Activated T-helper 1 cell treated with anti-CD3 and anti-CD28 coated beads, Interleukin-12 subunit alpha, Interleukin-12 subunit beta, Interleukin-2, Interleukin-4 antibody, amounts not matched to agents 30 ng/mL and 10 ng/mL and 1 ng/mL, durations not matched to agents 14 hours and 24 hours and 36 hours (primary cell): ENCODE results near the gene U2AF2. TPM values are rescaled to one million over a fixed set of nuclear protein-coding genes. Genes with fewer than 3 reads are reported as not detected.

Source experiments
- DNase-seq: peaks from one replicate; pipeline ENCODE4 v3.0.0; 2021; ENCODE audit warnings: low spot score
- H3K27ac Mint-ChIP-seq: one replicate; pipeline ENCODE4 v1.8.0; 2021; ENCODE audit warnings: mild to moderate bottlenecking, mixed read lengths
- H3K27me3 Mint-ChIP-seq: one replicate; pipeline ENCODE4 v1.8.0; 2022; ENCODE audit warnings: mild to moderate bottlenecking, moderate library complexity, mixed read lengths; ENCODE audit not compliant: insufficient read depth
- H3K36me3 Mint-ChIP-seq: one replicate; pipeline ENCODE4 v1.8.0; 2021; ENCODE audit warnings: low read depth, mixed read lengths
- H3K4me1 Mint-ChIP-seq: one replicate; pipeline ENCODE4 v1.8.0; 2021; ENCODE audit warnings: low read depth, mixed read lengths
- H3K4me3 Mint-ChIP-seq: one replicate; pipeline ENCODE4 v1.8.0; 2021; ENCODE audit warnings: mild to moderate bottlenecking, moderate library complexity, mixed read lengths
- H3K9me3 Mint-ChIP-seq: one replicate; pipeline ENCODE4 v1.8.0; 2021; ENCODE audit warnings: mixed read lengths
- intact Hi-C: fragments of 100-400 bp; cut with micrococcal nuclease; formaldehyde crosslinking; loops from one replicate; pipeline ENCODE4 v1.15.1; 2024
- total RNA-seq: library from RNA; stranded (reverse); gene quantifications from 2 replicates; pipeline ENCODE4 v1.2.3, GENCODE V29; 2022

U2AF2 gene
- total RNA-seq, 1 donor from 2014 or later, result 384 TPM

DNA sequence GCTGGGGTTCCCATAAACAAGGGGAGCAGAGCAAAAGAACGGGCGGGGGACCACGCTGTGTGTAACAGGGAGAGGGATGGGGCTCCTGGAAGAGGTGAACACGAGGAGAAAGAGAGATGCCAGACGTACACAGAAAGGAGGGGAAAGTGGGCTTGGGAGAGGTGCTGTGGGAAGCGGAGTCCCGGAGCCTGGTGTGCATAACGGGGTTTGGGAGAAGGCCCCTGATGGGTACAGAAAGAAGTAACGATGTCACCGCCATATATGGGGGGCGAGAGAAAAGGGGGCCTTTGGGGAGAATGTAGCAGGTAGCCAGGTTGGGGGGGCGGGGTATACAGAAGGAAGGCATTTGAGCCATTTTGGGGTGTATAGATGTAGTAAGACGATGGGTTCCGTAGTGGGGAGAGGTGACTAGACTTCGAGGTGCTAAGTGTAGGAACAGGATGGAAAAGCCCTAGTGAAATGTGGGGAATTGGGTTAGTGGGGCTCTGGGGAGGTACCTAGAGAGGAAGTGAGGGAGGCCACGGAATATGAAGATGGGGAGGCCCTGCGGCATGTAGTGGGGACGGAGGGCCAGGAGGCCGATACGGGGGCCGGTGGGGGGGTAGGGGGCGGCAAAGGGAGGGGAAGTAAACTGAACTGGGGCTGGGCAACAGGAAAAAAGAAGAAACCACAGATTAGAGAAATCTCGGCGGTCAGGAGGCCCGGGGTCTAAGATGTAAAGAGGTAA is 13.2 kb upstream of the U2AF2 start:
- intact Hi-C loops, result loop anchor here (2.0 to 10.0 kb wide), 6 partner anchors 15 to 1177 kb away; partner anchors contain the start of genes KMT5C, LENG9, PPP6R1 and UBE2S
- Mint-ChIP-seq H3K4me1 (peaks cover 49% of the 10 kb centered on the region), H3K36me3 (peaks cover 34% of the 10 kb centered on the region), H3K27me3 (no peaks in the 10 kb centered on the region), H3K27ac (peak overlapping the region; percentile 99), H3K9me3 (no peaks in the 10 kb centered on the region), H3K4me3 (peak overlapping the region; percentile 100)
- no peak for DNase-seq

DNA sequence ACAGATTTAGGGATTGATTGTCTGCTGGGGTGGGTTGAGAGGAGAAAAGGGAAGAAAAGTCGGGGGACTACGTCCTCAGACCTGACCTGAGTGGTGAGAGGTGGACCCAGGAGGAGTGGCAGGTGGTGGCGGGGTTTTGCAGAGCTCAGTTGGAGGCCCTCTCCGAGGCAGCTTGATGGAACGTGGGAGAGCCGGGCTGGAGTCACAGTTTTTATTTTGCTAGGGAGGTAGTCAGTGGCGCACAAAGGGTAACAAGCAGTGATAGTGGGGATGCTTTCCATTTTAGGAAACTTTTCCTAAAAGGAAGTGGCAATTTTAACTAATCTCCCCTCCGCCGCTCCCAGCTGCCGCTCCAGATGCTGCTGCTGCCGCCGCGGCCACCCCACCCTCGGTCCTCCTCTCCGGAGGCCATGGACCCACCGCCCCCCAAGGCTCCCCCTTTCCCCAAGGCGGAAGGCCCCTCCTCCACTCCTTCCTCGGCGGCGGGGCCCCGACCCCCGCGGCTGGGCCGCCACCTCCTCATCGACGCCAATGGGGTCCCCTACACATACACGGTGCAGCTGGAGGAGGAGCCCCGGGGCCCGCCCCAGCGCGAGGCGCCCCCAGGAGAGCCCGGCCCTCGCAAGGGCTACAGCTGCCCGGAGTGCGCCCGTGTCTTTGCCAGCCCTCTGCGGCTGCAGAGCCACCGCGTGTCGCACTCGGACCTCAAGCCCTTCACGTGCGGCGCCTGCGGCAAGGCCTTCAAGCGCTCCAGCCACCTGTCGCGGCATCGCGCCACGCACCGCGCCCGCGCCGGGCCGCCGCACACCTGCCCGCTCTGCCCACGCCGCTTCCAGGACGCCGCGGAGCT is 12.5 kb upstream of the U2AF2 start:
- peaks cover 45% of the 10 kb centered on the region for H3K4me1 Mint-ChIP-seq
- peak overlapping the region; percentile 100 for H3K4me3 Mint-ChIP-seq
- H3K36me3 Mint-ChIP-seq, result peaks cover 36% of the 10 kb centered on the region
- no peaks in the 10 kb centered on the region for H3K9me3 Mint-ChIP-seq
- peak overlapping the region; percentile 99 for H3K27ac Mint-ChIP-seq
- no peaks in the 10 kb centered on the region for H3K27me3 Mint-ChIP-seq
- intact Hi-C loops, result loop anchor here (1.0 to 10.0 kb wide), 9 partner anchors 7 to 1178 kb away; partner anchors contain the start of genes EPN1, KMT5C, LENG9 and PPP6R1
- no peak for DNase-seq

DNA sequence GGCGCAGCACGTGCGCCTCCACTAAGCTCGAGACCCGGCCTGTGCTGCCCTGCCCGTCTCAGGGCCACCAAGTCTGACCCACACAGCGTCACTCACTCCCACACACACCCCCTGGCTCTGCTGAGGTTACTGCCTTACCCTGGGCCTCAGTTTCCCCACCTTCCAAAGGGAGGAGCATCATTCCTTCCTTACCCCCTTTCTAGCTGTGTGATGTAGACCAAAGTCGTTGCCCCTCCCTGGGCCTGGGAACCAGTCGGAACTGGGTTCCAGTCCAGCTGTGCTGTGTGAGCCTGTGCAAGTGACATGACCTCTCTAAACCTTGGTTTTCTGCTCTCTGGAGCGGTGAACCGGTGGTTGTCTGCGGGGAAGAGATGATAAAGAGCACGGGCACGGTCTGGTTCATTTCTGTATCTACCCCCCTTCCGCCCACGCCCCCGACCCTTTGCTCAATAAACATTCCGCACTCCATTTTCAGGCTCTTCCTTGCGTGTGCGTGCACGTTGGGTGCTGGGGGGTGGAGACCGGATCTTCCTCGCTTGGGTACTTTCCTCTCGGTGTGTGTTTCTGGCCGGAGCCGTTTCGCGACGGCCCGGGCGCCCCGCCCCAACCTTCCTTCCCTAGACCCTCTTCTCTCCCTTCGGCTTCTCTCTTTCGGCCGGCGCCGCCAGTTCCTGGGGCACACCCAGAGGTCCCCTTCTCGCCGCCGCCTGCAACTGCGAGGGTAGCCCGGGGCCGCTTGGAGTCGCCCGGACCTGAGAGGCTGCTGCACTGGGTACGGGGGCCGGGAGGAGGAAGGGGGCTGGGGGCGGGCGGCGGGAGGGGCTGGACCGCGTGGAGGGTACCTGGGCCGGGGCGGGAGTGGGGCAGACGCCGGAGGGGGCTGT is 11.6 kb upstream of the U2AF2 start, which contains the start of gene ZNF581:
TSS of gene ZNF581 (plus strand) at position 647 of the 884 bp plus-strand sequence. CDS start 923 bp downstream, outside the sequence.
- Mint-ChIP-seq H3K27ac (peak within 1 kb of the TSS; percentile 99), H3K9me3 (no peaks in the 10 kb centered on the region), H3K4me1 (peaks cover 43% of the 10 kb centered on the region), H3K36me3 (peaks cover 33% of the 10 kb centered on the region), H3K4me3 (peak within 1 kb of the TSS; percentile 100), H3K27me3 (no peaks in the 10 kb centered on the region)
- peak; percentile 77 for DNase-seq
- intact Hi-C loops, result loop anchor here (1.0 to 10.0 kb wide), 9 partner anchors 8 to 1178 kb away; partner anchors contain the start of genes EPN1, KMT5C, LENG9 and PPP6R1

DNA sequence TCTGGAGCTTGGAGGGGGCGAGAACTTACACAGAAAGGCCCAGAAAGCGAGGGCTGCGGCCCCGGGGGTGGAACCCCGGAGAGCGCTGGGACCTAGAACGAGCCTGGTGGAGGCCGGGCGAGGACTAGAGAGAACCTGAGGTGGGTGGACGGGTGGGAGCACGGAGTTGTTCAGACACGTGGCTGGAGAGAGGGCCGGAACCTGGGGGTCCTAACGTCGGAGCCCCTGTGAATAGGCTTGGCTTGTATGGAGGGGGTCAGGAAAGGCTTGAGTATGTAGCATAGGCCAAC is 11.0 kb upstream of the U2AF2 start:
- intact Hi-C loops, result loop anchor here (1.0 to 10.0 kb wide), 9 partner anchors 9 to 1179 kb away; partner anchors contain the start of genes EPN1, KMT5C, LENG9 and PPP6R1
- peak overlapping the region; percentile 92 for H3K27ac Mint-ChIP-seq
- peaks cover 42% of the 10 kb centered on the region for H3K4me1 Mint-ChIP-seq
- no peak for DNase-seq
- no peaks in the 10 kb centered on the region for H3K9me3 Mint-ChIP-seq
- peaks cover 31% of the 10 kb centered on the region for H3K36me3 Mint-ChIP-seq
- no peaks in the 10 kb centered on the region for H3K27me3 Mint-ChIP-seq
- peak overlapping the region; percentile 95 for H3K4me3 Mint-ChIP-seq

DNA sequence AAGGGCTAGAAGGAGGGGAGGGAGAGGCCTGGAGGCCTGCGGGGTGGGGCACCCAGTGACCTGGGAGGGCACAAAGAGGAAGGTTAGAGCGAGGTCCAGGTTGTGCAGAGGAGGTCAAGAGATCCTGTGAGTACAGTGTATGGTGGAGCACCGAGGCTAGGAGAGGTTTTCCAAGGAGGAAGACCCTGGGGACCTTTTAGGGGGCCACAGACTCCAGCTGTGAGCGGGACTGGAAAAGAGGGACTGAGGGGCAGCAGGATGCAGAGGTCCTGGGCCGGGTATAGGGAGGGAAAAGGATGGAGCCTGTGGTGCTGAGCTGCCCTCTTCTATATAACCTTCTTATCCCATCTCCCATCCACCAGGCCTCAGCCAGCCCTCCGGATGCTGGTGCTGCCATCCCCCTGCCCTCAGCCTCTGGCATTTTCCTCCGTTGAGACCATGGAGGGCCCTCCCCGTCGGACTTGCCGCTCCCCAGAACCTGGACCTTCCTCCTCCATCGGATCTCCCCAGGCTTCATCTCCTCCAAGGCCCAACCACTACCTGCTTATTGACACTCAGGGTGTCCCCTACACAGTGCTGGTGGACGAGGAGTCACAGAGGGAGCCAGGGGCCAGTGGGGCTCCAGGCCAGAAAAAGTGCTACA is 10.5 kb upstream of the U2AF2 start:
- peak overlapping the region; percentile 92 for H3K27ac Mint-ChIP-seq
- H3K9me3 Mint-ChIP-seq, result no peaks in the 10 kb centered on the region
- no peak for DNase-seq
- intact Hi-C loops, result loop anchor here (5.0 to 10.0 kb wide), 5 partner anchors 37 to 1180 kb away; partner anchors contain the start of genes KMT5C, LENG9, PPP6R1 and UBE2S
- H3K36me3 Mint-ChIP-seq, result peaks cover 27% of the 10 kb centered on the region
- peak overlapping the region; percentile 95 for H3K4me3 Mint-ChIP-seq
- H3K4me1 Mint-ChIP-seq, result peaks cover 39% of the 10 kb centered on the region
- H3K27me3 Mint-ChIP-seq, result no peaks in the 10 kb centered on the region

DNA sequence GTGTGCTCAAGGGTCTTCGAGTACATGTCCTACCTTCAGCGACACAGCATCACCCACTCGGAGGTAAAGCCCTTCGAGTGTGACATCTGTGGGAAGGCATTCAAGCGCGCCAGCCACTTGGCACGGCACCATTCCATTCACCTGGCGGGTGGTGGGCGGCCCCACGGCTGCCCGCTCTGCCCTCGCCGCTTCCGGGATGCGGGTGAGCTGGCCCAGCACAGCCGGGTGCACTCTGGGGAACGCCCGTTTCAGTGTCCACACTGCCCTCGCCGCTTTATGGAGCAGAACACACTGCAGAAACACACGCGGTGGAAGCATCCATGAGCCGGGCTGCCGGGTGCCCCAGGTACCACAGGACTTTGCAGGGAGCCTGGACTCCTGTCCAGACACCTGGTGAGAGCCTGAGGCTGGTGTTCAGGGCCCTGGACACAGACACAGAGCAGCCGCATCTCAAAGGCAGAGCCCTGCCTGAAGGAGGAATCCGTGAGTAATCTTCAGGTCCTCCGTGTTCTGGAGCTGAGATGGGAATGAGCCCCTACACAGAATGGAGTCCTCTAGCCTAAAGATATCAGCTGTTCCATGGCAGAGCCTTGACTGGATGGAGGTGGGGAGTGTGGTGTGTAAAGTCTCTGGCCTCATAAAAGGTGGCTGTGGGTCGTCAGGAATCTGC is 9.9 kb upstream of the U2AF2 start:
- Mint-ChIP-seq H3K27me3 (no peaks in the 10 kb centered on the region), H3K36me3 (peaks cover 30% of the 10 kb centered on the region), H3K9me3 (no peaks in the 10 kb centered on the region), H3K27ac (peak overlapping the region; percentile 92), H3K4me1 (peaks cover 45% of the 10 kb centered on the region), H3K4me3 (peak overlapping the region; percentile 95)
- no peak for DNase-seq
- intact Hi-C loops, result loop anchor here (5.0 to 10.0 kb wide), 5 partner anchors 38 to 1180 kb away; partner anchors contain the start of genes KMT5C, LENG9, PPP6R1 and UBE2S

DNA sequence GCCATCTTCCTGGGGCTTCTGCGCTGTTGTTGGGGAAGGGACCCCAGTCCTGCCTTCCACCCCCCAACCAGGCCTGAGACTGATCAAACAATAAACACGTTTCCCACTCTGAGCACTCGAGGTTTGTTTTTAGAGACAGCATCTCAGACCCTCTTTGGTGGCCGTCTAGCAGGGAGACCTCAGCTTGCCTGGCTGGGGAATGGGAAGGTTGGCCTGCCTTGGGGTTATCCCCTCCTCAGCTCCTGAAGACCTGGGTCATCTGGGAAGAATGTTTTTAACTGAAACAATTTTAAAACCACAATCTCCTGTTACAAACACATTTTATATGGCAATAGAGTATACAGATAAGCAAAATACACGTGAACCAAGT is 9.3 kb upstream of the U2AF2 start:
- peak overlapping the region; percentile 44 for H3K27ac Mint-ChIP-seq
- intact Hi-C loops, result loop anchor here (10.0 kb wide), 1 partner anchor 1181 kb away; the partner anchor contains the start of gene LENG9

DNA sequence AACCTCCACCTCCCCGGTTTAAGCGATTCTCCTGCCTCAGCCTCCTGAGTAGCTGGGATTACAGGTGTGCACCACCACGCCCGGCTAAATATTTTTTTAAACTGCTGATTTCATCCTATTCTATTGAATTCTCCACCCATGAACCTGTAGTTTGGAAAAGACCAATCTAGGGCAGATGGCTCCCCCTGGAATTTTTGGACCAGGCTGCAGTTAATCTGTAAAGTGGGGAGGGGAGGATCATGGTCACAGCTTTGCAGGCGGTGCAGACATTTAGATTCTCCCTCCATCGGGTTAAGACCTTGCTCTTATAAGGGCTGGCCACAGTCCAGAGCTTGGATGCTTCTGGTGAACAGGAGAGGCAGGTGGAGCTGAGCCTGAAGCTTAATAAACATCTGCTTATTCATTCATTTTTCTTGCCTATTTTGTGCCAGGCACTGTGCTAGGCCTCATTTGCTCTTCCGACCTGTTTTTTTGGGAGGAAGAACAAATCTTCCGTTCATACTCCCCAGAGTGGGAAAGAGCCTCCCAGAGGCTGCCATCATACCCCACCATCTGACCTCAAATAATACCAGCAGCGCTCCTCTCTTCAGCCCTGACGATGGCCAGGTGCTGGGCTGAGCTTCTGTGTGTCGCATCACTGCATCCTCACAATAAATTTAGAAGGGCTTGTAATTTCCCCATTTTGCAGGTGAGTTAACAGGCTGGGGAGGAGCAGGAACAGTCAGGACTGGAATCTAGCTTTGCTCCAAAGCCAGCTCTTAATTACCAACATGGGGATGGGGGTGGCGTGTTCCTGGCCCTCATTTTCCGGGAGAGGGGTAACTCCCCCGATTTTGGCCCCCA is 7.7 kb upstream of the U2AF2 start:
- intact Hi-C loops, result loop anchor here (10.0 kb wide), 1 partner anchor 1182 kb away; the partner anchor contains the start of gene LENG9
- no peaks in the 10 kb centered on the region for H3K9me3 Mint-ChIP-seq
- H3K27ac Mint-ChIP-seq, result peak overlapping the region; percentile 75
- DNase-seq, result no peak
- H3K36me3 Mint-ChIP-seq, result peaks cover 32% of the 10 kb centered on the region
- H3K27me3 Mint-ChIP-seq, result no peaks in the 10 kb centered on the region
- peaks cover 49% of the 10 kb centered on the region for H3K4me1 Mint-ChIP-seq
- peak overlapping the region; percentile 82 for H3K4me3 Mint-ChIP-seq

More for the DNA sequence above, 9.3 kb upstream of the U2AF2 start:
- Mint-ChIP-seq H3K4me3 (peak overlapping the region; percentile 75), H3K27me3 (no peaks in the 10 kb centered on the region), H3K9me3 (no peaks in the 10 kb centered on the region), H3K36me3 (peaks cover 35% of the 10 kb centered on the region), H3K4me1 (peaks cover 51% of the 10 kb centered on the region)
- no peak for DNase-seq

DNA sequence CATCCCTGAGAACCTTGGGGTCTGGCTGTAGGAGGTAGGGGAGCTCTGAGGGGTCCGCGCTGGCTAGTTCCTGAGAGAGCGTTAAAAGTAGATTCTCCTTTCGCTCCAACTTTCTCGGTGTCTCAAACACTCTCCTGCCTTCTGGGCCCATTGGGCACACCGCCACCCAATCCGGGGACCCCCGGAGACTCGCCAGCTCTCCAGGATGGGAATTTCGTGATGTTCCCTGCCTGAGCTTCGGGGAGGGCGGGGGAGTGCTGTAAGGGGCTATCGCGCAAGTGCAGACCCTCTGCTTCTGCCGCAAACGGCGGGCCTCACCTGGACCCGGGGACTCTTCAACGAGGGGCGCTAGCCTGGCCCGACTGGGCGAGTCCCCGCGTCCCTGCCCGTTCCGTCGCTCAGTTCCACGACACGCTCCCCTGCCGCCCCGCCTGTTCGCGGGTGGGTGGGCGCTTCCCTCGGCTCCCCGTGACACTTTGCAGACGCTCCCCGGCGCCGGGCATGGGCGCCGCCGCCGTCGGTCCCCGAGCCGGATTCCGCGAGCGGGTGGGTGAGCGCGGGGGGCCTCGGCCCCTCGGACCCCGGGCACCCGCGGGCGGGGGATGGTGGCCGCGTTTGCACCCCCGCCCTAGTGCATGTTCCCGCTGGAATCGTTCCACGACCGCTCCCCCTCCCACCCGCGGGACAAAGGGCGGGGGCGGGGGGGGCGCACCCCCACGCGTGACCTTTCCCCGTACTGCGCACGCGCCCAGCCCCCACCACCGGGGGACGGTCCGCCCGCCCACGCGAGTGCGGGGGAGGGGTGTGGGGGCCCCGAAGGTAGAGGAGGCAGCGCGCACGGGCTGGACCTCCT is 6.9 kb upstream of the U2AF2 start, which contains the start of gene CCDC106:
TSS of gene CCDC106 (plus strand) at position 481 of the 853 bp plus-strand sequence. CDS start 835 bp downstream, outside the sequence.
- no peaks in the 10 kb centered on the region for H3K27me3 Mint-ChIP-seq
- no peaks in the 10 kb centered on the region for H3K9me3 Mint-ChIP-seq
- DNase-seq, result peak; percentile 31
- intact Hi-C loops, result loop anchor here (10.0 kb wide), 1 partner anchor 1183 kb away; the partner anchor contains the start of gene LENG9
- peak within 1 kb of the TSS; percentile 83 for H3K4me3 Mint-ChIP-seq
- H3K4me1 Mint-ChIP-seq, result peaks cover 45% of the 10 kb centered on the region
- H3K36me3 Mint-ChIP-seq, result peaks cover 29% of the 10 kb centered on the region
- peak within 1 kb of the TSS; percentile 75 for H3K27ac Mint-ChIP-seq
